Choroid plexus epithelial cell (primary cell): ENCODE results near the gene SLC5A7.

ENCODE experiments used
- DNase-seq: peaks from one replicate; pipeline ENCODE4 v3.0.0-alpha.2; 2010; ENCODE audit warnings: low read depth
- H3K4me3 ChIP-seq: 2 replicates; pipeline ENCODE4 v1.5.1; 2011; ENCODE audit warnings: low read depth, mild to moderate bottlenecking, control low read depth, low read length, moderate library complexity
- TF ChIP-seq, protein P1 (sequence below): conservative IDR thresholded peaks from 2 replicates; pipeline ENCODE4 v1.5.1; 2011; ENCODE audit warnings: low read depth, mild to moderate bottlenecking, control low read depth, inconsistent platforms, low read length, moderate library complexity

The SLC5A7 gene

DNA sequence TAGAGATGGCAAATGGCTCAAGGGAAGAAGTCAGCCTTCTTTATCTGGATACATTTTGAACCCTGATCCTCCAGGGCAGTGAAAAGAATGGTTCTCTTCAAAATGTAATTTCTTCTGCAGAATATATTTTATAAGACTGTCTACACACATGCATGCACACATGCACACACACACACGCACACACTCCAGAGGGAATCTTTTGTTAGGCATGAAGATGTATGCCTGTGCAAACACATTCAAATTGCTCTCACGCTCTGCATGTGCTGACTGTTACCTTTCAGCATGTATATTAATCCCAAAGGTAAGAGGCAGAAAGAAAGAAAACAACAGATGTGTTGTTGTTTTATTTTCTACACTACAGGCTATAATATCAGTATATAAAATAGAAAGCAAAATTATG is 43.2 kb downstream of the SLC5A7 start:
- TF ChIP-seq, protein P1, sequence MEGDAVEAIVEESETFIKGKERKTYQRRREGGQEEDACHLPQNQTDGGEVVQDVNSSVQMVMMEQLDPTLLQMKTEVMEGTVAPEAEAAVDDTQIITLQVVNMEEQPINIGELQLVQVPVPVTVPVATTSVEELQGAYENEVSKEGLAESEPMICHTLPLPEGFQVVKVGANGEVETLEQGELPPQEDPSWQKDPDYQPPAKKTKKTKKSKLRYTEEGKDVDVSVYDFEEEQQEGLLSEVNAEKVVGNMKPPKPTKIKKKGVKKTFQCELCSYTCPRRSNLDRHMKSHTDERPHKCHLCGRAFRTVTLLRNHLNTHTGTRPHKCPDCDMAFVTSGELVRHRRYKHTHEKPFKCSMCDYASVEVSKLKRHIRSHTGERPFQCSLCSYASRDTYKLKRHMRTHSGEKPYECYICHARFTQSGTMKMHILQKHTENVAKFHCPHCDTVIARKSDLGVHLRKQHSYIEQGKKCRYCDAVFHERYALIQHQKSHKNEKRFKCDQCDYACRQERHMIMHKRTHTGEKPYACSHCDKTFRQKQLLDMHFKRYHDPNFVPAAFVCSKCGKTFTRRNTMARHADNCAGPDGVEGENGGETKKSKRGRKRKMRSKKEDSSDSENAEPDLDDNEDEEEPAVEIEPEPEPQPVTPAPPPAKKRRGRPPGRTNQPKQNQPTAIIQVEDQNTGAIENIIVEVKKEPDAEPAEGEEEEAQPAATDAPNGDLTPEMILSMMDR = no peak
- H3K4me3 ChIP-seq = no peak overlapping the region
- DNase-seq = no peak

- no peak for DNase-seq
- TF ChIP-seq, protein P1 = no peak
- no peak overlapping the region for H3K4me3 ChIP-seq
Observed at GRCh38 chr2:108029912-108030311, 43.6 kb downstream of the SLC5A7 start.

- DNase-seq = no peak
- TF ChIP-seq, protein P1 = no peak
- H3K4me3 ChIP-seq = no peak overlapping the region
Observed at GRCh38 chr2:108031471-108031941, 45.2 kb downstream of the SLC5A7 start.

- H3K4me3 ChIP-seq = no peak overlapping the region
- TF ChIP-seq, protein P1 = no peak
- DNase-seq = no peak
Observed at GRCh38 chr2:108034843-108035242, 48.5 kb downstream of the SLC5A7 start.

- DNase-seq = no peak
- no peak overlapping the region for H3K4me3 ChIP-seq
- TF ChIP-seq, protein P1 = no peak
Observed at GRCh38 chr2:108048752-108049151, 62.4 kb downstream of the SLC5A7 start.

- H3K4me3 ChIP-seq = no peak overlapping the region
- TF ChIP-seq, protein P1 = no peak
- no peak for DNase-seq
Observed at GRCh38 chr2:108058576-108059137, 72.3 kb downstream of the SLC5A7 start.

- no peak overlapping the region for H3K4me3 ChIP-seq
- TF ChIP-seq, protein P1 = no peak
- no peak for DNase-seq
Observed at GRCh38 chr2:108061439-108062042, 75.2 kb downstream of the SLC5A7 start.
